ENCODE measurements around the gene IL18RAP. TPM values are rescaled to one million over a fixed set of nuclear protein-coding genes. Genes with fewer than 3 reads are reported as not detected.
A peak's percentile ranks its signal among the peaks of the same experiment; 100 is the strongest.

Gene IL18RAP
- polyA plus RNA-seq, 1 donor = 1.0 TPM

GRCh38 chr2:102436323-102436722, 13.4 kb downstream of the IL18RAP start:
- Histone ChIP-seq H3K4me3 (ENCODE audit: low read length) (no peak overlapping the region), H3K27ac (ENCODE audit: low read length) (no peak overlapping the region), H3K36me3 (ENCODE audit: control insufficient read depth, insufficient read depth, low read length) (no peaks in the 10 kb centered on the region), H3K27me3 (ENCODE audit: control insufficient read depth, insufficient read depth, low read length) (peaks cover 8% of the 10 kb centered on the region), H3K9me3 (ENCODE audit: control insufficient read depth, low read depth, low read length) (no peaks in the 10 kb centered on the region), H3K4me1 (ENCODE audit: control insufficient read depth, insufficient read depth, low read length) (no peaks in the 10 kb centered on the region)
- WGBS (ENCODE audit: insufficient coverage, low lambda C conversion rate) = no CpG with 5 or more reads among the region's 3 CpGs
- peak; percentile 7 to 8 for DNase-seq

GRCh38 chr2:102437122-102437521, 14.2 kb downstream of the IL18RAP start:
- H3K36me3 ChIP-seq (ENCODE audit: control insufficient read depth, insufficient read depth, low read length) = no peaks in the 10 kb centered on the region
- no peaks in the 10 kb centered on the region for H3K4me1 ChIP-seq (ENCODE audit: control insufficient read depth, insufficient read depth, low read length)
- H3K27ac ChIP-seq (ENCODE audit: low read length) = no peak overlapping the region
- no peaks in the 10 kb centered on the region for H3K9me3 ChIP-seq (ENCODE audit: control insufficient read depth, low read depth, low read length)
- no peak for DNase-seq
- H3K27me3 ChIP-seq (ENCODE audit: control insufficient read depth, insufficient read depth, low read length) = peaks cover 8% of the 10 kb centered on the region
- no peak overlapping the region for H3K4me3 ChIP-seq (ENCODE audit: low read length)
- WGBS (ENCODE audit: insufficient coverage, low lambda C conversion rate) = no CpG with 5 or more reads among the region's 4 CpGs

- Histone ChIP-seq H3K27me3 (ENCODE audit: control insufficient read depth, insufficient read depth, low read length) (peaks cover 8% of the 10 kb centered on the region), H3K4me1 (ENCODE audit: control insufficient read depth, insufficient read depth, low read length) (no peaks in the 10 kb centered on the region), H3K9me3 (ENCODE audit: control insufficient read depth, low read depth, low read length) (no peaks in the 10 kb centered on the region), H3K36me3 (ENCODE audit: control insufficient read depth, insufficient read depth, low read length) (no peaks in the 10 kb centered on the region), H3K27ac (ENCODE audit: low read length) (no peak overlapping the region), H3K4me3 (ENCODE audit: low read length) (no peak overlapping the region)
- DNase-seq = no peak
- WGBS (ENCODE audit: insufficient coverage, low lambda C conversion rate) = no CpG with 5 or more reads among the region's 3 CpGs
Measured at GRCh38 chr2:102438111-102438510, 15.2 kb downstream of the IL18RAP start.

- Histone ChIP-seq H3K4me1 (ENCODE audit: control insufficient read depth, insufficient read depth, low read length) (no peaks in the 10 kb centered on the region), H3K9me3 (ENCODE audit: control insufficient read depth, low read depth, low read length) (no peaks in the 10 kb centered on the region), H3K27ac (ENCODE audit: low read length) (no peak overlapping the region), H3K4me3 (ENCODE audit: low read length) (no peak overlapping the region), H3K36me3 (ENCODE audit: control insufficient read depth, insufficient read depth, low read length) (no peaks in the 10 kb centered on the region), H3K27me3 (ENCODE audit: control insufficient read depth, insufficient read depth, low read length) (peaks cover 8% of the 10 kb centered on the region)
- WGBS (ENCODE audit: insufficient coverage, low lambda C conversion rate) = no CpG with 5 or more reads among the region's 2 CpGs
- no peak for DNase-seq
Measured at GRCh38 chr2:102438578-102438977, 15.6 kb downstream of the IL18RAP start.

- peak; percentile 17 to 34 for DNase-seq
- Histone ChIP-seq H3K27ac (ENCODE audit: low read length) (no peak overlapping the region), H3K27me3 (ENCODE audit: control insufficient read depth, insufficient read depth, low read length) (peaks cover 8% of the 10 kb centered on the region), H3K9me3 (ENCODE audit: control insufficient read depth, low read depth, low read length) (no peaks in the 10 kb centered on the region), H3K4me3 (ENCODE audit: low read length) (no peak overlapping the region), H3K36me3 (ENCODE audit: control insufficient read depth, insufficient read depth, low read length) (no peaks in the 10 kb centered on the region), H3K4me1 (ENCODE audit: control insufficient read depth, insufficient read depth, low read length) (no peaks in the 10 kb centered on the region)
- 73% methylated on average over 5 of the region's 6 CpGs for WGBS (ENCODE audit: insufficient coverage, low lambda C conversion rate)
Measured at GRCh38 chr2:102439065-102439695, 16.2 kb downstream of the IL18RAP start.

- DNase-seq = peak; percentile 16 to 26
- Histone ChIP-seq H3K36me3 (ENCODE audit: control insufficient read depth, insufficient read depth, low read length) (no peaks in the 10 kb centered on the region), H3K4me1 (ENCODE audit: control insufficient read depth, insufficient read depth, low read length) (no peaks in the 10 kb centered on the region), H3K27ac (ENCODE audit: low read length) (no peak overlapping the region), H3K9me3 (ENCODE audit: control insufficient read depth, low read depth, low read length) (no peaks in the 10 kb centered on the region), H3K27me3 (ENCODE audit: control insufficient read depth, insufficient read depth, low read length) (peaks cover 6% of the 10 kb centered on the region), H3K4me3 (ENCODE audit: low read length) (no peak overlapping the region)
- whole genome bisulfite sequencing (ENCODE audit: insufficient coverage, low lambda C conversion rate) = 0% methylated on average over 1 of the region's 13 CpGs
Measured at GRCh38 chr2:102442967-102443828, 20.2 kb downstream of the IL18RAP start.

- H3K9me3 ChIP-seq (ENCODE audit: control insufficient read depth, low read depth, low read length) = no peaks in the 10 kb centered on the region
- peaks cover 6% of the 10 kb centered on the region for H3K27me3 ChIP-seq (ENCODE audit: control insufficient read depth, insufficient read depth, low read length)
- no peaks in the 10 kb centered on the region for H3K36me3 ChIP-seq (ENCODE audit: control insufficient read depth, insufficient read depth, low read length)
- H3K4me3 ChIP-seq (ENCODE audit: low read length) = no peak overlapping the region
- WGBS (ENCODE audit: insufficient coverage, low lambda C conversion rate) = no CpG with 5 or more reads among the region's 3 CpGs
- H3K4me1 ChIP-seq (ENCODE audit: control insufficient read depth, insufficient read depth, low read length) = no peaks in the 10 kb centered on the region
- no peak overlapping the region for H3K27ac ChIP-seq (ENCODE audit: low read length)
- DNase-seq = no peak
Measured at GRCh38 chr2:102444233-102444632, 21.3 kb downstream of the IL18RAP start.

- H3K27me3 ChIP-seq (ENCODE audit: control insufficient read depth, insufficient read depth, low read length) = no peaks in the 10 kb centered on the region
- H3K4me3 ChIP-seq (ENCODE audit: low read length) = no peak overlapping the region
- H3K36me3 ChIP-seq (ENCODE audit: control insufficient read depth, insufficient read depth, low read length) = no peaks in the 10 kb centered on the region
- no CpG with 5 or more reads among the region's 9 CpGs for WGBS (ENCODE audit: insufficient coverage, low lambda C conversion rate)
- no peaks in the 10 kb centered on the region for H3K9me3 ChIP-seq (ENCODE audit: control insufficient read depth, low read depth, low read length)
- no peak overlapping the region for H3K27ac ChIP-seq (ENCODE audit: low read length)
- no peak for DNase-seq
- H3K4me1 ChIP-seq (ENCODE audit: control insufficient read depth, insufficient read depth, low read length) = no peaks in the 10 kb centered on the region
Measured at GRCh38 chr2:102446936-102447335, 24.0 kb downstream of the IL18RAP start.

- no CpG with 5 or more reads among the region's 1 CpG for whole genome bisulfite sequencing (ENCODE audit: insufficient coverage, low lambda C conversion rate)
- Histone ChIP-seq H3K4me1 (ENCODE audit: control insufficient read depth, insufficient read depth, low read length) (no peaks in the 10 kb centered on the region), H3K9me3 (ENCODE audit: control insufficient read depth, low read depth, low read length) (no peaks in the 10 kb centered on the region), H3K36me3 (ENCODE audit: control insufficient read depth, insufficient read depth, low read length) (no peaks in the 10 kb centered on the region), H3K27ac (ENCODE audit: low read length) (no peak overlapping the region), H3K4me3 (ENCODE audit: low read length) (no peak overlapping the region), H3K27me3 (ENCODE audit: control insufficient read depth, insufficient read depth, low read length) (no peaks in the 10 kb centered on the region)
- DNase-seq = peak in 1 of 2 donors; percentile 20
Measured at GRCh38 chr2:102449370-102449974, 26.5 kb downstream of the IL18RAP start.

- Histone ChIP-seq H3K4me1 (ENCODE audit: control insufficient read depth, insufficient read depth, low read length) (no peaks in the 10 kb centered on the region), H3K9me3 (ENCODE audit: control insufficient read depth, low read depth, low read length) (no peaks in the 10 kb centered on the region), H3K36me3 (ENCODE audit: control insufficient read depth, insufficient read depth, low read length) (no peaks in the 10 kb centered on the region), H3K27ac (ENCODE audit: low read length) (no peak overlapping the region), H3K27me3 (ENCODE audit: control insufficient read depth, insufficient read depth, low read length) (no peaks in the 10 kb centered on the region), H3K4me3 (ENCODE audit: low read length) (no peak overlapping the region)
- DNase-seq = no peak
- no CpG with 5 or more reads among the region's 2 CpGs for WGBS (ENCODE audit: insufficient coverage, low lambda C conversion rate)
Measured at GRCh38 chr2:102451968-102452367, 29.0 kb downstream of the IL18RAP start.
